Upper lobe of left lung (tissue), 6 donors: ENCODE results near the gene MED19. TPM values are rescaled to one million over a fixed set of nuclear protein-coding genes. Genes with fewer than 3 reads are reported as not detected.

Experiments used
- ATAC-seq, 2 donors: fragments of 200-7000 bp; cut with Tn5 transposase; one replicate each; pipeline ENCODE4 v1.9.1; 2022; ENCODE audit warnings: mild to moderate bottlenecking in 2 of 2, moderate library complexity in 2 of 2; ENCODE audit not compliant: low FRiP score in 2 of 2
- DNase-seq, 2 donors: peaks; one replicate each; pipeline ENCODE4 v3.0.0-alpha.2; 2019 to 2020
- H3K27ac ChIP-seq, 4 donors: fragments of 200-600 bp; sonication (generic); one replicate each; pipeline ENCODE4 v1.5.1; 2016 to 2019
- H3K27me3 ChIP-seq, 4 donors: fragments of 200-600 bp; sonication (generic); one replicate each; pipeline ENCODE4 v1.5.1; 2017 to 2019
- H3K36me3 ChIP-seq, 4 donors: fragments of 200-600 bp; sonication (generic); one replicate each; pipeline ENCODE4 v1.5.1; 2016 to 2019
- H3K4me1 ChIP-seq, 4 donors: fragments of 200-600 bp; sonication (generic); one replicate each; pipeline ENCODE4 v1.5.1; 2018 to 2019
- H3K4me3 ChIP-seq, 4 donors: fragments of 200-600 bp; sonication (generic); one replicate each; pipeline ENCODE4 v1.5.1; 2017 to 2019; ENCODE audit warnings: mild to moderate bottlenecking in 2 of 4, moderate library complexity in 1 of 4
- H3K9me3 ChIP-seq, 4 donors: fragments of 200-600 bp; sonication (generic); one replicate each; pipeline ENCODE4 v1.5.1; 2018 to 2019
- CTCF ChIP-seq, 6 experiments: fragments of 450-650 bp in 4 of 6; fragments of 200-600 bp in 2 of 6; sonication (generic) in 2 of 6; IDR thresholded peaks; one replicate each; pipeline ENCODE4 v1.5.1; 2016 to 2019; ENCODE audit warnings: antibody characterized with exemption in 6 of 6
- EP300 ChIP-seq, 4 donors: sonication (generic); formaldehyde crosslinking; IDR thresholded peaks; one replicate each; pipeline ENCODE4 v1.5.1; 2017; ENCODE audit warnings: antibody characterized with exemption in 4 of 4, control low read depth in 2 of 4
- POLR2A ChIP-seq, 4 donors: fragments of 450-650 bp; IDR thresholded peaks; one replicate each; pipeline ENCODE4 v1.5.1; 2016 to 2017; ENCODE audit warnings: antibody characterized with exemption in 4 of 4, mild to moderate bottlenecking in 2 of 4
- POLR2AphosphoS5 ChIP-seq, 2 donors: sonication (generic); formaldehyde crosslinking; IDR thresholded peaks; one replicate each; pipeline ENCODE4 v1.5.1; 2017; ENCODE audit warnings: antibody characterized with exemption in 2 of 2
- WGBS, 2 donors: methylation state at CpG; one replicate each; pipeline ENCODE4 v1.1.5; 2017 to 2018; 5-methylcytosine and 5-hydroxymethylcytosine counted together
- total RNA-seq, 6 donors: library from RNA; depleted of rRNA in 4 of 6; stranded (reverse); fragments of >200 nt in 4 of 6; gene quantifications; one replicate each; pipeline versions ENCODE4 v1.1.0 to v1.2.1, GENCODE V29; 2016 to 2021
- donor health status: DM: no; HTN: no; CAD: no; lungs with moderate emphysema.
- donor health status: DM: no; HTN: yes; CAD: no; lungs with severe emphysema.

MED19 gene
- total RNA-seq, 6 donors from 2014 or later, result 7.4 to 14.9 (median 13.5) TPM

- ATAC-seq (peak; percentile 99), DNase-seq (peak; percentile 94 to 99)
- no peaks in the 10 kb centered on the region for H3K9me3 ChIP-seq
- H3K27ac ChIP-seq, result peak within 1 kb of the TSS; percentile 94 to 96 (median 95)
- WGBS, 2 donors, result 1 to 3% methylated on average over 16 to 74 of the region's 75 CpGs
- H3K36me3 ChIP-seq, result peaks cover 2 to 56% (median 28%) of the 10 kb centered on the region in 4 donors
- peak within 1 kb of the TSS; percentile 81 to 93 (median 87) for H3K4me3 ChIP-seq
- H3K4me1 ChIP-seq, result peaks cover 9 to 21% (median 14%) of the 10 kb centered on the region in 4 donors
- TF ChIP-seq POLR2AphosphoS5 (IDR thresholded peaks at IDR 0.05) (peak; percentile 96 to 97), EP300 (IDR thresholded peaks at IDR 0.05) (peak in 1 of 4 donors; percentile 85), POLR2A (IDR thresholded peaks at IDR 0.05) (peak in 3 of 4 donors; percentile 51 to 87 (median 85)), CTCF (IDR thresholded peaks at IDR 0.05) (peak in 1 of 6 experiments; percentile 21)
- H3K27me3 ChIP-seq, result no peaks in the 10 kb centered on the region
These were observed 29.4 kb upstream of the MED19 start, which contains the start of gene SELENOH for GRCh38 chr11:57741132-57742086. Gene SELENOH, plus strand, starts transcription at chr11:57741491. Its CDS starts 105 bp downstream, at chr11:57741596.

GRCh38 chr11:57735619-57736298 lies 23.7 kb upstream of the MED19 start:
- H3K36me3 ChIP-seq, result peaks cover 0 to 23% (median 12%) of the 10 kb centered on the region in 4 donors
- no peak for DNase-seq

GRCh38 chr11:57732661-57733060 lies 20.6 kb upstream of the MED19 start:
- Histone ChIP-seq H3K4me3 (no peak overlapping the region), H3K9me3 (no peaks in the 10 kb centered on the region), H3K4me1 (peaks cover 0 to 3% (median 0%) of the 10 kb centered on the region in 4 donors), H3K36me3 (peaks cover 0 to 4% (median 1%) of the 10 kb centered on the region in 4 donors), H3K27me3 (no peaks in the 10 kb centered on the region), H3K27ac (no peak overlapping the region)
- no peak for TF ChIP-seq EP300 (IDR thresholded peaks at IDR 0.05)
- no peak for TF ChIP-seq CTCF (IDR thresholded peaks at IDR 0.05)
- no peak for TF ChIP-seq POLR2A (IDR thresholded peaks at IDR 0.05)
- no peak for TF ChIP-seq POLR2AphosphoS5 (IDR thresholded peaks at IDR 0.05)
- DNase-seq (no peak), ATAC-seq (no peak)
- WGBS, 2 donors, result 86 to 91% methylated on average over 1 of the region's 1 CpG

More at GRCh38 chr11:57735619-57736298, 23.7 kb upstream of the MED19 start:
- Histone ChIP-seq H3K4me3 (no peak overlapping the region), H3K4me1 (peaks cover 0 to 7% (median 1%) of the 10 kb centered on the region in 4 donors), H3K27me3 (no peaks in the 10 kb centered on the region), H3K27ac (no peak overlapping the region), H3K9me3 (no peaks in the 10 kb centered on the region)
- no peak for TF ChIP-seq CTCF (IDR thresholded peaks at IDR 0.05)
- no peak for TF ChIP-seq POLR2AphosphoS5 (IDR thresholded peaks at IDR 0.05)
- TF ChIP-seq POLR2A (IDR thresholded peaks at IDR 0.05), result no peak
- TF ChIP-seq EP300 (IDR thresholded peaks at IDR 0.05), result no peak
- no peak for ATAC-seq
- WGBS, 2 donors, result 76 to 87% methylated on average over 3 of the region's 3 CpGs

- WGBS, 2 donors, result 93 to 95% methylated on average over 7 of the region's 7 CpGs
- H3K27ac ChIP-seq, result no peak overlapping the region
- no peak for TF ChIP-seq POLR2AphosphoS5 (IDR thresholded peaks at IDR 0.05)
- no peak for TF ChIP-seq POLR2A (IDR thresholded peaks at IDR 0.05)
- no peak for TF ChIP-seq EP300 (IDR thresholded peaks at IDR 0.05)
- TF ChIP-seq CTCF (IDR thresholded peaks at IDR 0.05), result no peak
These were observed 17.5 kb upstream of the MED19 start for GRCh38 chr11:57729479-57729878.

More at GRCh38 chr11:57729479-57729878, 17.5 kb upstream of the MED19 start:
- no peak for ATAC-seq
- Histone ChIP-seq H3K9me3 (no peaks in the 10 kb centered on the region), H3K4me1 (peaks cover 0 to 3% (median 0%) of the 10 kb centered on the region in 4 donors), H3K36me3 (no peaks in the 10 kb centered on the region), H3K4me3 (no peak overlapping the region), H3K27me3 (no peaks in the 10 kb centered on the region)
- no peak for DNase-seq
